Measurements from ENCODE around the gene POLR2I. TPM values are rescaled to one million over a fixed set of nuclear protein-coding genes. Genes with fewer than 3 reads are reported as not detected.

The POLR2I gene
- total RNA-seq, 4 donors from 2014 or later, result 31.3 to 76.1 (median 35.5) TPM

DNA sequence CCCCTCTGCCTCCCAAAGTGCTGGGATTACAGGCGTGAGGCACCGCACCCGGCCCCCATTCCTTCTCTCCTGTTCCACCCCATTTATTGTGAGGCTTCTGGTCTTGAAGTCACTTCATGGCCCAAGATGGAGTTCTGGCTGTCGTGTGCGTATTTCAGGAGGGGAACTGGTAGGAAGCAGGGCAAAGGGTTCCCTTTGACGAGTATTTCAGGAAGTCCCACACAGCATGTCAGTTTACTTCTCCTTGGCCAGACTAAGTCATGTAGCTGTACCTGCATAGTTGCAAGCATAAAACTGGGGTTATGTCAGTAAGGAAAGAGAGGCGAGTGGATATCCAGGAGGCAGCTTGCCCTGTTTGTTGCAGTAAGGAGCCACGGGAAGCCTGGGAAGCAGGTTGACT, 49.8 kb downstream of the POLR2I start:
- TF ChIP-seq, protein P1, sequence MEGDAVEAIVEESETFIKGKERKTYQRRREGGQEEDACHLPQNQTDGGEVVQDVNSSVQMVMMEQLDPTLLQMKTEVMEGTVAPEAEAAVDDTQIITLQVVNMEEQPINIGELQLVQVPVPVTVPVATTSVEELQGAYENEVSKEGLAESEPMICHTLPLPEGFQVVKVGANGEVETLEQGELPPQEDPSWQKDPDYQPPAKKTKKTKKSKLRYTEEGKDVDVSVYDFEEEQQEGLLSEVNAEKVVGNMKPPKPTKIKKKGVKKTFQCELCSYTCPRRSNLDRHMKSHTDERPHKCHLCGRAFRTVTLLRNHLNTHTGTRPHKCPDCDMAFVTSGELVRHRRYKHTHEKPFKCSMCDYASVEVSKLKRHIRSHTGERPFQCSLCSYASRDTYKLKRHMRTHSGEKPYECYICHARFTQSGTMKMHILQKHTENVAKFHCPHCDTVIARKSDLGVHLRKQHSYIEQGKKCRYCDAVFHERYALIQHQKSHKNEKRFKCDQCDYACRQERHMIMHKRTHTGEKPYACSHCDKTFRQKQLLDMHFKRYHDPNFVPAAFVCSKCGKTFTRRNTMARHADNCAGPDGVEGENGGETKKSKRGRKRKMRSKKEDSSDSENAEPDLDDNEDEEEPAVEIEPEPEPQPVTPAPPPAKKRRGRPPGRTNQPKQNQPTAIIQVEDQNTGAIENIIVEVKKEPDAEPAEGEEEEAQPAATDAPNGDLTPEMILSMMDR (IDR thresholded peaks at IDR 0.05; ENCODE audit: low read depth), result no peak

Other genes starting within 250 kb of the POLR2I start
- 1 to 10 TPM in 2 of 4 donors, not detected in 2; 1.2 to 1.3 TPM for gene APLP1, start 246.3 kb downstream of the POLR2I start, total RNA-seq
- gene NFKBID, start 214.3 kb downstream of the POLR2I start, total RNA-seq, result 10 to 100 TPM in 3 of 4 donors, 1 to 10 TPM in 1; 6.8 to 23.3 (median 13.6) TPM
- gene HCST, start 212.3 kb downstream of the POLR2I start, total RNA-seq, result 10 to 100 TPM in 1 of 4 donors, 1 to 10 TPM in 2, not detected in 1; 2.9 to 72.6 (median 4.7) TPM
- 1,000 to 10,000 TPM in 1 of 4 donors, 100 to 1,000 TPM in 2, 10 to 100 TPM in 1; 99.8 to 1,341 (median 209) TPM for gene TYROBP, start 206.6 kb downstream of the POLR2I start, total RNA-seq
- gene LRFN3, start 178.5 kb downstream of the POLR2I start, total RNA-seq, result 1 to 10 TPM; 2.5 to 6.6 (median 4.3) TPM
- gene SDHAF1, start 119.7 kb downstream of the POLR2I start, total RNA-seq, result 10 to 100 TPM in 3 of 4 donors, 1 to 10 TPM in 1; 8.6 to 59.9 (median 42.5) TPM
- 1 to 10 TPM in 1 of 4 donors, not detected in 3; 1.5 TPM for gene SYNE4, start 106.1 kb downstream of the POLR2I start, total RNA-seq
- gene ALKBH6, start 100.7 kb downstream of the POLR2I start, total RNA-seq, result 10 to 100 TPM; 16.7 to 31.1 (median 18.6) TPM
- 10 to 100 TPM in 1 of 4 donors, 1 to 10 TPM in 3; 3.8 to 11.9 (median 8.4) TPM for gene CLIP3, start 82.0 kb downstream of the POLR2I start, total RNA-seq
- gene THAP8, start 60.6 kb downstream of the POLR2I start, total RNA-seq, result 10 to 100 TPM in 1 of 4 donors, 1 to 10 TPM in 3; 2.9 to 10.5 (median 9.3) TPM
- 1 to 10 TPM in 1 of 4 donors, under 1 TPM in 2, not detected in 1; 0.34 to 1.1 (median 0.44) TPM for gene WDR62, start 60.0 kb downstream of the POLR2I start, total RNA-seq
- not detected for gene OVOL3, start 3.7 kb downstream of the POLR2I start, total RNA-seq
- 100 to 1,000 TPM in 2 of 4 donors, 10 to 100 TPM in 2; 89.8 to 132 (median 111) TPM for gene TBCB, start 593 bp upstream of the POLR2I start, total RNA-seq
- gene CAPNS1, start 25.2 kb upstream of the POLR2I start, total RNA-seq, result 100 to 1,000 TPM; 211 to 331 (median 247) TPM
- 100 to 1,000 TPM in 1 of 4 donors, 10 to 100 TPM in 3; 18.2 to 111 (median 72.9) TPM for gene COX7A1, start 37.6 kb upstream of the POLR2I start, total RNA-seq
- 1 to 10 TPM; 2.9 to 6.6 (median 5.1) TPM for gene ZNF565, start 99.8 kb upstream of the POLR2I start, total RNA-seq
- gene ZNF146, start 100.2 kb upstream of the POLR2I start, total RNA-seq, result 10 to 100 TPM; 39.1 to 76.4 (median 69.2) TPM